ENCODE data around the gene MME.

DNA sequence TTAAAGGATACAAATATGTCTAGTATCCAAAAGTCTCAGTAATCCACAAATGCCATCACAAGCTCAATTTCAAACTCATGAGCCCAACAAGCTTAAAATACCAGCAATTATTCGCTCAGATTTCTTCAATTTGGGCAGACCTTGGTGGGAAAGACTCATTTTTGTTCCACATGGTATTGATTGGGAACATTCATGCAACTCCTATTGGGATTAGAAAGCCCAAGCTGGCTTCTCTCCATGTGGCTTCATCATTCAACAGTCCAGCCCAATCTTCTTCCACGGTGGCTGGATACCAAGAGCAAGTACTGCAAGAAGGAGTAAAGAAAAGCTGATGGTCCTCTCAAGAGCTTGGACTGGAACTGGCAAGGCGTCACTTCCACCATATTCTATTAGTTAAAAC, 147.0 kb downstream of the MME start:
- TF ChIP-seq SP1 (IDR thresholded peaks at IDR 0.05), result no peak
- no peak for TF ChIP-seq CTCF (IDR thresholded peaks at IDR 0.05; ENCODE audit: low read depth, low read length, missing input control)
- TF ChIP-seq EGR1 (IDR thresholded peaks at IDR 0.05; ENCODE audit: low read depth in 2 of 2), result no peak
- no peak for TF ChIP-seq GABPA (IDR thresholded peaks at IDR 0.05 in 1 of 2, conservative IDR thresholded peaks at IDR 0.05 in 1 of 2)
- no peak for TF ChIP-seq RXRA (IDR thresholded peaks at IDR 0.05)
- no peak for TF ChIP-seq TAF1 (conservative IDR thresholded peaks at IDR 0.05)
- no peak for TF ChIP-seq JUND (IDR thresholded peaks at IDR 0.05)
- no peak for TF ChIP-seq HNF4G (IDR thresholded peaks at IDR 0.05)
- TF ChIP-seq MAX (IDR thresholded peaks at IDR 0.05), result no peak
- no peak for TF ChIP-seq NR2F2 (IDR thresholded peaks at IDR 0.05)
- TF ChIP-seq YY1 (IDR thresholded peaks at IDR 0.05), result no peak
- no peak for TF ChIP-seq ATF3 (IDR thresholded peaks at IDR 0.05)

Measured in liver (tissue), 3 donors.